Measurements from ENCODE around the gene LCE1E. TPM values are rescaled to one million over a fixed set of nuclear protein-coding genes. Genes with fewer than 3 reads are reported as not detected.

The LCE1E gene
- total RNA-seq, 1 donor from 2014 or later: not detected

DNA sequence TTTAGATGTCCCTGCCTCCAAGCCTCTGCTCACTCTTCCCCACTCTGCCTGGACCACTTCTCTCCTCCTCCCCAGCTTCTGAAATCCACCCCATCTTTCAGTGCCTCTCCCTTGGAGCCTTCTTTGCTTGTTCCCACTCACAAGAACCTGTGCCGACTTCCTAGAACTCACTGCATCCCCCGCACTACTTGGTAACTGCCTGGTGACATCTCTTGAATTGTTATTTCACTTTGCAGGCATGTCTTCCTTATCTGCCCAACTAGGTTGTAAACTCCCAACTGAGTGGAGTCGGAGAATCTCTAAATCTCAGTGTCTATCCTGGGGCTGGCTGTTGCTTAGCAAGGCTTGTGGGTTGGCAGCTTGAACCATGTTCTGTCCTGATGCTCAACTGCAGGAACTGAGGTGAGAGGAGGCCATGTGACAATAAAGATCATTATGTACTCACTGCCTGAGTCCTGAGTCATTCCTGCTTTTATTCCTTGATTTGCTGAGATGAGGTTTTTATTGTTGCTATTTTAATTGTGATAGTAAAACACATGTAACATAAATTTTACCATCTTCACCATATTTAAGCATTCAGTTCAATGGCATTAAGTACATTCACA, 24.3 kb upstream of the LCE1E start:
- H3K36me3 Mint-ChIP-seq (ENCODE audit: low read depth): peaks cover 15% of the 10 kb centered on the region
- TF ChIP-seq, protein P1, sequence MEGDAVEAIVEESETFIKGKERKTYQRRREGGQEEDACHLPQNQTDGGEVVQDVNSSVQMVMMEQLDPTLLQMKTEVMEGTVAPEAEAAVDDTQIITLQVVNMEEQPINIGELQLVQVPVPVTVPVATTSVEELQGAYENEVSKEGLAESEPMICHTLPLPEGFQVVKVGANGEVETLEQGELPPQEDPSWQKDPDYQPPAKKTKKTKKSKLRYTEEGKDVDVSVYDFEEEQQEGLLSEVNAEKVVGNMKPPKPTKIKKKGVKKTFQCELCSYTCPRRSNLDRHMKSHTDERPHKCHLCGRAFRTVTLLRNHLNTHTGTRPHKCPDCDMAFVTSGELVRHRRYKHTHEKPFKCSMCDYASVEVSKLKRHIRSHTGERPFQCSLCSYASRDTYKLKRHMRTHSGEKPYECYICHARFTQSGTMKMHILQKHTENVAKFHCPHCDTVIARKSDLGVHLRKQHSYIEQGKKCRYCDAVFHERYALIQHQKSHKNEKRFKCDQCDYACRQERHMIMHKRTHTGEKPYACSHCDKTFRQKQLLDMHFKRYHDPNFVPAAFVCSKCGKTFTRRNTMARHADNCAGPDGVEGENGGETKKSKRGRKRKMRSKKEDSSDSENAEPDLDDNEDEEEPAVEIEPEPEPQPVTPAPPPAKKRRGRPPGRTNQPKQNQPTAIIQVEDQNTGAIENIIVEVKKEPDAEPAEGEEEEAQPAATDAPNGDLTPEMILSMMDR (conservative IDR thresholded peaks at IDR 0.05): no peak
- DNase-seq (ENCODE audit: low read depth, low spot score): no peak
- H3K4me1 Mint-ChIP-seq: no peaks in the 10 kb centered on the region
- no peaks in the 10 kb centered on the region for H3K27me3 Mint-ChIP-seq (ENCODE audit: low read depth)
- H3K9me3 Mint-ChIP-seq: peaks cover 16% of the 10 kb centered on the region
- no peak overlapping the region for H3K4me3 Mint-ChIP-seq
- H3K27ac Mint-ChIP-seq (ENCODE audit: unreplicated experiment): no peak overlapping the region

DNA sequence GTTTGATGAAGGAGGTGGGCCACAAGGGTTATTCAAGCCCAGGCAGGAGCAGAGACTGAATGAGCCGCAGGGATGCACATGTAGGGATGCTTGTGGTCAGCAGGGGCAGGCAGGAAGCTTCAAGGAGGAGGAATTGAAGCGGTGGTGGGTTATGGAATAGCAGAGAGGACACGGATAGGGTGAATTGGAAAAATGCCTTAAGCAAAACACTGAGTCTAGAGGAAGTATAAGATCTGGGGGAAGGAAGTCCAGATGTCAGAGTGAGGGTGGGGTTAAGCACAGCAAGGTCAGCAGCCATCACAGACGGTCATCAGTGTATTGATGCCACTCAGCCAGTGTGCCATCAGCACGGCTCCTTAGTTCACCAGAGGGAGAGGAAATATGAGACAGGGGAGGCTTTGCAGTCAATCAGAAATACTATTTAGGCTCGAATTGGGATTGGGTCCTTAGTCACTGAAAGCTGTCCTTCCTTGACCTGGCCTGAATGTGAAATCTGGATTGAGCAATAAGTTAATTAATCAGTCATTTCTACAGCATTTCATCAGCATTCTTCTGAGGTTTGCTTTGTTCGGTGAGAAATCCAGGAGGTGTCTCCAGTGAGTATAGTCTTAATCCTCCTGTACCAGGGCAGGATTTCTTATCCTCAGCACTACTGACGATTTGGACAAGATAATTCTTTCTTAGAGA, 17.1 kb upstream of the LCE1E start:
- Mint-ChIP-seq H3K4me1 (no peaks in the 10 kb centered on the region), H3K4me3 (no peak overlapping the region), H3K9me3 (peaks cover 23% of the 10 kb centered on the region), H3K27me3 (ENCODE audit: low read depth) (no peaks in the 10 kb centered on the region), H3K27ac (ENCODE audit: unreplicated experiment) (no peak overlapping the region), H3K36me3 (ENCODE audit: low read depth) (peaks cover 9% of the 10 kb centered on the region)
- DNase-seq (ENCODE audit: low read depth, low spot score): no peak
- TF ChIP-seq, protein P1 (conservative IDR thresholded peaks at IDR 0.05): no peak

DNA sequence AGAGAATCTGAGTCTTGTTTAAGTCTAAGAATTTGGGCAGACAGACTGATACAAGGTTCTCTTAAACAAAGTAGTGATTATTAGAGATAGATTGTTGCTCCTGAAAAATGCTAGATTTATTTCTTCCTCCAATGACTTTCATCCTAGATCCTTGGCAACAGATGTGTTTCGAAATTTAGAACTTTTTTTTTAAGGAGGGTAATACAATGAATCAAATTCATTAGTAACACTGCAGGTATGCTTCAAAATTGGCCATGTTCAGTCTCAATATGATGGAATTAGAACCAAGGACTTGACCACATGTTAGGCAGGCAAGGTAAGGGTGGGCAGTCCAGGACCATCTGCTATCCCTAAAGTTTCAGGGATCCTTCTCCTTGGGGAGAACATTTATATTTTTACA, 15.6 kb upstream of the LCE1E start:
- Mint-ChIP-seq H3K4me1 (no peaks in the 10 kb centered on the region), H3K9me3 (peaks cover 23% of the 10 kb centered on the region), H3K36me3 (ENCODE audit: low read depth) (peaks cover 5% of the 10 kb centered on the region), H3K27ac (ENCODE audit: unreplicated experiment) (no peak overlapping the region), H3K4me3 (no peak overlapping the region), H3K27me3 (ENCODE audit: low read depth) (no peaks in the 10 kb centered on the region)
- TF ChIP-seq, protein P1 (conservative IDR thresholded peaks at IDR 0.05): no peak
- DNase-seq (ENCODE audit: low read depth, low spot score): no peak

DNA sequence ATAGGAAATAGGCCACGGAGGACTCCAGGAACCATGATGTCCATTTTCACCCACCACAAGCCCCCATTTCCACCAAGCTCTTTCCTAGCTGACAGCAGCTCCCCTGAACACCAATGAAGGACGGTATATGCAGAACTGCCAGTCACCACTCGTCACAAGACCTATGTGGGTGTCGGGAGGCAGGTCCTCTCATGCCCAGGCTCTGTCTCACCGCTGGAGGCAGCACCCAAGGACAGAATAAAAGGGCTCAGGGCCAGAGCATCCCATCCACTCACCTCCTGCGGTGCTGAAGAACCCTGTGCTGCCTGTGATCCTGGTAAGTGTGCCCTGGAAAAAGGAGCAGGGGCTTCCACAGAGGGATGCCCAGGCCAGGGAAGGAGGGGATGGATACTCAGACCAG, 11.2 kb upstream of the LCE1E start, which contains the start of gene LCE1F:
LCE1F (plus strand) TSS at position 266 of the 400 bp plus-strand sequence. CDS start 1,232 bp downstream, outside the sequence.
- TF ChIP-seq, protein P1 (conservative IDR thresholded peaks at IDR 0.05): no peak
- no peak for DNase-seq (ENCODE audit: low read depth, low spot score)
- H3K27me3 Mint-ChIP-seq (ENCODE audit: low read depth): no peaks in the 10 kb centered on the region
- no peak within 1 kb of the TSS for H3K27ac Mint-ChIP-seq (ENCODE audit: unreplicated experiment)
- H3K9me3 Mint-ChIP-seq: peaks cover 24% of the 10 kb centered on the region
- H3K36me3 Mint-ChIP-seq (ENCODE audit: low read depth): peaks cover 7% of the 10 kb centered on the region
- H3K4me3 Mint-ChIP-seq: no peak within 1 kb of the TSS
- no peaks in the 10 kb centered on the region for H3K4me1 Mint-ChIP-seq

DNA sequence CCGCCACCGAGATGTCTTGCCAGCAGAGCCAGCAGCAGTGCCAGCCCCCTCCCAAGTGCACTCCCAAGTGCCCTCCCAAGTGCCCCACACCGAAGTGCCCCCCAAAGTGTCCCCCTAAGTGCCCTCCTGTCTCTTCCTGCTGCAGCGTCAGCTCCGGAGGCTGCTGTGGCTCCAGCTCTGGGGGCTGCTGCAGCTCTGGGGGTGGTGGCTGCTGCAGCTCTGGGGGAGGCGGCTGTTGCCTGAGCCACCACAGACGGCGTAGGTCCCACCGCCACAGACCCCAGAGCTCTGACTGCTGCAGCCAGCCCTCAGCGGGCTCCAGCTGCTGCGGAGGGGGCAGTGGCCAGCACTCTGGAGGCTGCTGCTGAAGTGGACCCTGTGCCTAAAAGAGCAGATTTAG, 9.7 kb upstream of the LCE1E start:
- H3K9me3 Mint-ChIP-seq: peaks cover 21% of the 10 kb centered on the region
- TF ChIP-seq, protein P1 (conservative IDR thresholded peaks at IDR 0.05): no peak
- H3K36me3 Mint-ChIP-seq (ENCODE audit: low read depth): peaks cover 7% of the 10 kb centered on the region
- H3K4me3 Mint-ChIP-seq: no peak overlapping the region
- H3K27me3 Mint-ChIP-seq (ENCODE audit: low read depth): no peaks in the 10 kb centered on the region
- H3K27ac Mint-ChIP-seq (ENCODE audit: unreplicated experiment): no peak overlapping the region
- no peak for DNase-seq (ENCODE audit: low read depth, low spot score)
- no peaks in the 10 kb centered on the region for H3K4me1 Mint-ChIP-seq

Data from neural crest cell (in vitro differentiated cells).